Left colon (tissue), 2 donors: ENCODE data around the gene P3R3URF. TPM values are rescaled to one million over a fixed set of nuclear protein-coding genes. Genes with fewer than 3 reads are reported as not detected.

ENCODE experiments used
- ATAC-seq: fragments of 200-7000 bp; cut with Tn5 transposase; one replicate; pipeline ENCODE4 v1.9.1; 2020; ENCODE audit warnings: mild to moderate bottlenecking, moderate library complexity
- DNase-seq, 2 donors: peaks; one replicate each; pipeline ENCODE4 v3.0.0-alpha.2; 2020
- intact Hi-C, 2 donors: fragments of 100-400 bp; cut with DNase I in 1 of 2; cut with micrococcal nuclease in 1 of 2; formaldehyde crosslinking; loops; one replicate each; pipeline versions ENCODE4 v1.11.2 to v1.14.0; 2022; cut with DNase I, micrococcal nuclease
- total RNA-seq, 2 donors: library from RNA; stranded (reverse); fragmentation: NEBNext Ultra II Directional; extraction: Animal tissue kit (Norgen Biotek cat#: 25700); gene quantifications; one replicate each; pipeline ENCODE4 v1.2.1, GENCODE V29; 2021
- donor health status: DM: no; HTN: no; CAD: no.
- donor health status: DM: yes; HTN: yes; CAD: no.

P3R3URF gene
- total RNA-seq, 2 donors from 2014 or later, result not detected

- intact Hi-C loops, result no loop called here
- no peak for ATAC-seq
Observed at GRCh38 chr1:46197560-46197963, 21.3 kb upstream of the P3R3URF start.

GRCh38 chr1:46196609-46197008 lies 20.3 kb upstream of the P3R3URF start:
- intact Hi-C loops, result no loop called here
- DNase-seq, result no peak
- no peak for ATAC-seq

More at GRCh38 chr1:46197560-46197963, 21.3 kb upstream of the P3R3URF start:
- DNase-seq, result no peak

GRCh38 chr1:46194641-46195193 lies 18.4 kb upstream of the P3R3URF start:
- DNase-seq (no peak), ATAC-seq (no peak)
- intact Hi-C loops, result no loop called here

DNA sequence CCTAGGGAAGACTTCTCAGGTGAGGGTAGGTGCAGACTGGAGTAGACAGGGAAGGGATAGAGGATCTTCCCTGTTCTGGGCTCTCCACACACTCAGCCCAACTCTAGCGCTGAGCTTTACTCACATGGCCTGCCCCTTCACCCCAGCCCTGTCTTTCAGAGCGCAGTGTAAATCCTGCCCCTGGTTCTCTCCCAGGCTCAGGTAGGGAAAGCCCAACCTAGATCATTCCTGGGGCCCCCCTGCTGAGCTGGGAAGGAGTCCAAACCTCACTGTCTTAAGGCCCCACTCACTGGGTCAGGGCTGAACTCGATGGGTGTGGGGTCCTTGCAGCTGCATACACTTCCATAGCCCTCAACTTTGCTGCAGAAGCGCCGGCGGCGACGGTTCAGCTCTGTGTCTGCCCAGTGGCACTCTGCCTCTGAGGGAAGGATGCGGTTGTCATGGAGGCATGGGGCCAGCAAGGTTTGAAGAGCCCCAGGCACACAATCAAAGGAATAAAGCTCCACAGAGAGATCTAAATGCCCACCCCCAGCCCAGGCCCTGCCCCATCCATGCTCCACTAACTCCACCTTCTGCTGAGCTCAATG lies 17.8 kb upstream of the P3R3URF start:
- ATAC-seq (no peak), DNase-seq (no peak)
- intact Hi-C loops, result no loop called here

DNA sequence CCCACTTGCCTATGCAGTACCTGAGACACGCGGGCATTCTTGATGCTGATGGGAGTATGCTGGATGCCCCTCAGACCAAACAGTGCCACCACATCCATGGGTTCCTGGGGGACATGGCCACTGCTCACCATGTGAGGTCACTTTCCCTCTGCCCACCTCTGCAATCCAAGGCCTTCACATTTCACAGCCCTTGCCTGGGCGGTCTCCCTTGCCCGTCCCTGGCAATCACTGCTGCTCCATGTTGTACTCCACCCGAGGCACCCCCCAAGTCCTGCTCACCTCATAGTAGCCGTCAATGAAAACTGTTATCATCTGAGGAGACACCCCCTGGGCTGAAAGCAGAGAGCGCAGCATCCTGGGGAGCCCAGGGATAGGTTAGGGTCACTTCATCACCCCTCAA lies 17.0 kb upstream of the P3R3URF start:
- ATAC-seq (peak; percentile 0), DNase-seq (no peak)
- intact Hi-C loops, result no loop called here

- no peak for DNase-seq
- ATAC-seq, result peak; percentile 1
- intact Hi-C loops, result no loop called here
Observed at GRCh38 chr1:46192171-46192570, 15.9 kb upstream of the P3R3URF start.

DNA sequence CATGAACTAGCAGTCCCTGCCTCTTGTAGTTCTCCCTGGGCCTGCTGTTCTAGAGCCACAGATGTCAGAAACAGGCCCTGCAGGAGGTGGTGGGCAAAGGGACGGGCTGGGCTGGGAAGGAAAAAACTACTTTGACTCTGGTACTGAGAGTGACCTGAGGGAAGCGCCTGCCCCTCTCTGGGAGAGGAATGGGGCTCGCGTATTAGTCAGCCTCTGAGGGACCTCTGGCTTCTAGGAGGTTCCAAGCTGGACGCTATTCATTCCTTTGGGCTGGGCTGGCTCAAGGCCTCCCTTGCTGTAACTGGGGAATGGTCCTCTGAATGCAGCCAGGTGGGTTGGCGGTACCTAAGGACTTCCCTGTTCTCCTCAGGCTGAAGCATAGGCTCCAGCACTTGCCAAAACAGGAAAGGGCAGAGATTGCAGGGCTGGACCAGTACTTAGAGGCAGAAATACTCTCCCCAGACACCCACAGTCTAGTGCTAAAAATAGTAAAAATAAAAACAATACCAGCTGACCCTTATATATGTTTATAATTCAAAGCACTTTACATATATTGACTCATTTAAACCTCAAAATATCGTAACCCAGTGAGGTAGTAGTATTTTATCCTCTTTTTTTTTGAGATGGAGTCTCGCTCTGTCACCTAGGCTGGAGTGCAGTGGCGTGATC lies 14.9 kb upstream of the P3R3URF start:
- DNase-seq, result no peak
- no peak for ATAC-seq
- intact Hi-C loops, result no loop called here

- ATAC-seq (no peak), DNase-seq (no peak)
- intact Hi-C loops, result no loop called here
Observed at GRCh38 chr1:46190539-46190938, 14.3 kb upstream of the P3R3URF start.

GRCh38 chr1:46188295-46189030 lies 12.2 kb upstream of the P3R3URF start:
- peak in 1 of 2 donors; percentile 60 for DNase-seq
- peak; percentile 14 for ATAC-seq
- intact Hi-C loops, result no loop called here

GRCh38 chr1:46187106-46187869 lies 11.0 kb upstream of the P3R3URF start:
- DNase-seq (peak; percentile 78 to 90), ATAC-seq (peak; percentile 67)
- intact Hi-C loops, result no loop called here

GRCh38 chr1:46186076-46186475 lies 9.8 kb upstream of the P3R3URF start:
- DNase-seq (no peak), ATAC-seq (no peak)
- intact Hi-C loops, result no loop called here

DNA sequence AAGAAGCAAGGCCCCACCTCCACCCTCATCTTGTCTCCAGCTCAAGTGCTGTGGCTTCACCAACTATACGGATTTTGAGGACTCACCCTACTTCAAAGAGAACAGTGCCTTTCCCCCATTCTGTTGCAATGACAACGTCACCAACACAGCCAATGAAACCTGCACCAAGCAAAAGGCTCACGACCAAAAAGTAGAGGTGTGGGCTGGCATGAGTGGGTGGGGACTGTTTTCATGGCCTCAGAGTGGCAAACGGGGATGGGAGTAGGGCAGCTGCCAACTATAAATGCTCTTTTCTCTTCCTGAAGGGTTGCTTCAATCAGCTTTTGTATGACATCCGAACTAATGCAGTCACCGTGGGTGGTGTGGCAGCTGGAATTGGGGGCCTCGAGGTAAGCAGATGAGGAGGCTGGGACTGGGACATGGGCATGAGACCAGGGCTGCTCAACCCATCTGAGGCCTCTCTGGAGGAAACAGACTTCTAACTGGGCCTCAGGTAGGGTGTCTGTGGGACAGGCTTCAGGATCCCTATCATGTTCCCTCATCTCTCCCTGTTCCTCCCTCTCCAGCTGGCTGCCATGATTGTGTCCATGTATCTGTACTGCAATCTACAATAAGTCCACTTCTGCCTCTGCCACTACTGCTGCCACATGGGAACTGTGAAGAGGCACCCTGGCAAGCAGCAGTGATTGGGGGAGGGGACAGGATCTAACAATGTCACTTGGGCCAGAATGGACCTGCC lies 8.8 kb upstream of the P3R3URF start:
- intact Hi-C loops, result loop anchor here in 1 of 2 donors (5.0 kb wide), 1 partner anchor 148 kb away; no protein-coding TSS in a partner anchor
- no peak for ATAC-seq
- no peak for DNase-seq

DNA sequence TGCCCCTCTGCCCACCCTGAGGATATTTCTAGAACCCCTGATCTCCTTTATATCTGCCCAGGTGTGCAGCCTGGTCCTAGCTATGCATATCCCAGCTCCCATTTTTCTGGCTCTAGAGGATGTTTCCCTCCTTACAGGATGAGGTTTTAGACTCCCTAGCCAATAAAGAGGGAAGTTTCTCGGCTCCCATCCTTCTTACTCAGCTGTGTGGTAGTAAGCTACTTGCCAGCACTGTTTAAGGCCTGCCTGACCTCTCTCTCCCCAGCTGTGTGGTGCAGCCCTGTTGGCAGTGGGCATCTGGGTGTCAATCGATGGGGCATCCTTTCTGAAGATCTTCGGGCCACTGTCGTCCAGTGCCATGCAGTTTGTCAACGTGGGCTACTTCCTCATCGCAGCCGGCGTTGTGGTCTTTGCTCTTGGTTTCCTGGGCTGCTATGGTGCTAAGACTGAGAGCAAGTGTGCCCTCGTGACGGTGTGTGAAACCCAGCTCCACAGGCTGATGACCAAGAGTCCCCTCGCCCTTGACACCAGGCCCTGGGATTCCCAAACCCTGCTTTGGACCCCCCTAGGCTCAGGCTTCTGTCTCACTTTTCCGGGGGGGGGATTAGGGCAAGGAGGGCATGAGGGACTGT lies 7.8 kb upstream of the P3R3URF start:
- intact Hi-C loops, result loop anchor here in 1 of 2 donors (5.0 kb wide), 1 partner anchor 147 kb away; no protein-coding TSS in a partner anchor
- ATAC-seq (no peak), DNase-seq (no peak)

DNA sequence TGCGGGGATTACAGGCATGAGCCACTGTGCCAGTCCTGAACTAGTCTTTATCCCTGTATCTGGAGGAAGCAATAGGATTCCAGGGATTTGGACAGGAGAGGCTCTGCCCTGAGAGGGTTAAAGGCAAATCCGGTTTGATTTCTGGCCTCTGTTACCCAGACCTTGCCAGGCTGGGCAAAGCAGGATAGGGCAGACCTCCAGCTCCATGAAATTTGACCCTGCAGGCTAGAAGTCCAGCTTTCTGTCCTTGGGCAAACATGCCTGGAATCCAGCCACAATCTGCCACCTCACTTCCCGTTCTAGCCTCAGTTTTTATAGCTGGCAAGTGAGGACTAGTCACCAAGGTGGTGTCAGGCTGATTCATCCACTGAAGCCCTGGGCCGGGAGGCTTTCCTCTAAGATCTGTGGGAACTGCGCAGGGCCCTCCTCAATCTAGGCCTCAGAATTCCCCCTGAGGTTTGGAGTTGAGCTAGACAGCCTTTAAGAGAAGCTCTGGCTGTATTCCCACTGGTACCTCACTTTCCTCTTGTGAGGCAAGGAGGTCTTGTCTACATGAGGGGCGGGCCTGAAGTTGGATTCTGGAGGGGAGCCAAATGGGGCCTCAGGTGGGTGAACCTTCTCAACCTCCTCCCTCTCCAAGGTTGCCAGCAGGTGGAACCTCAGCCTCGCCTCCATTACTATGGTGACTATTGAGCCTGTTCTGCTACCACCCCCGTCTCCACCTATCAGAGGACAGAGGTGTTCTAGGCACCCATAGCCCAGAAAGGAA lies 7.0 kb upstream of the P3R3URF start:
- intact Hi-C loops, result loop anchor here in 1 of 2 donors (5.0 kb wide), 1 partner anchor 146 kb away; no protein-coding TSS in a partner anchor
- ATAC-seq, result peak; percentile 43
- peak; percentile 83 to 92 for DNase-seq

DNA sequence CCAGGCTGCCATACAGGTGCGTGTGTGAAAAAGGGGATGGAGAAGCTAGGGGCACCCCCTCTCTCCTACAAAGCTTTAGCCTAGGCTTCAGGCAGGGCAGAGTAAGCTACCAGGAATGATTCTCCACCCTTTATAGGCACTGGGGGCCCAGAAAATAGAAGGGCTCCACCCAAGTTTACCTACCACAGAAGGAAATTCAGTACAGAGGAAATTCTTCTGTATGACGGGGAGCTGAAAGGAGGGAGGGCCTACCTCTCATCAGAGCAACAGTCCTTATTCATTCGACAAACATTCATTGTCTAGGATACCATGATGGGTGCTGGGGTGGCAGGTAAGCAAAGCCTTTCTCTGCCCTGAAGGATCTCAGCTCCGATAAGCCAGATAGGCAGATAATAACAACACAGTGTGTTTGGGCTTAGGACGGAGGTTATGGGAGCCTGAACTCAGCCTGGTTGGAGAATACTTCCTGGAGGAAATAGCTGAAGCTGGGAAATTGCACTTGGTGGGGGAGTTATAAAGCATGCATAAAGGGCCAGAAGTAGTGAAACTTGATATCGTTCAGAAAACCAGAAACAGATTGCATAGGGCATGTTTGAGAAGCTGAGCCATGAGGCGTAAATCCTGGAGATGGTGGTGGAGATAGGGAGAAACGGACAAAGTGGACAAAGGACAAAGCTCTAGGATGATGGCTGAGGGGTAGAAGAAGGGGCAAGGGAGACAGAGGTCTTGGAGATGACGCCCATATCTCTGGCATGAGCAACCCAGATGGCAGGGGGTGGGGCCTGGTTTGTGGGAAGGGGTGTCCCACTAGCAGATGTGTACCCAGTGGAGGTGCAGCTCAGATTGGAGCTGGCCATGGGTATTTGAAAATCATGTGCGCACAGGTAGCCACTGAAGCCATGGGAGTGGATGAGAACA lies 5.3 kb upstream of the P3R3URF start:
- intact Hi-C loops, result loop anchor here in 1 of 2 donors (5.0 kb wide), 1 partner anchor 144 kb away; no protein-coding TSS in a partner anchor
- DNase-seq, result peak in 1 of 2 donors; percentile 39
- ATAC-seq, result peak; percentile 34

GRCh38 chr1:46180082-46180616 lies 3.9 kb upstream of the P3R3URF start:
- intact Hi-C loops, result loop anchor here in 1 of 2 donors (5.0 kb wide), 1 partner anchor 143 kb away; no protein-coding TSS in a partner anchor
- DNase-seq, result peak; percentile 92 to 94
- ATAC-seq, result peak; percentile 69
